Loucy (cell line): ENCODE measurements around the gene DSE.

ENCODE experiments used
- CTCF ChIP-seq: fragments of 200-600 bp; sonication (generic); conservative IDR thresholded peaks from 2 replicates; pipeline ENCODE4 v1.5.1; 2014; ENCODE audit warnings: mild to moderate bottlenecking, antibody characterized with exemption, low read length
- EZH2phosphoT487 ChIP-seq: fragments of 200-600 bp; IDR thresholded peaks from 2 replicates; pipeline ENCODE4 v1.6.1; 2018; ENCODE audit warnings: antibody characterized with exemption, mild to moderate bottlenecking, moderate library complexity, borderline replicate concordance

GRCh38 chr6:116369964-116370759, 585 bp upstream of the DSE start:
- TF ChIP-seq CTCF (no peak), EZH2phosphoT487 (no peak)
